Erythroblast (primary cell): ENCODE data around the gene PCIF1.
"Not testable (repeated sequence)": the region's sequence is repeated elsewhere in the genome, so short reads cannot be mapped to it uniquely, and the experiment has no call there.

ENCODE experiments used
- GATA1 ChIP-seq: IDR thresholded peaks from 2 replicates; pipeline ENCODE4 v1.6.1; 2011; ENCODE audit warnings: low read depth, mild to moderate bottlenecking, control low read depth, low read length, moderate library complexity
- POLR2A ChIP-seq: IDR thresholded peaks from 2 replicates; pipeline ENCODE4 v1.6.1; 2011; ENCODE audit warnings: mild to moderate bottlenecking, low read length

- not testable (repeated sequence) for TF ChIP-seq POLR2A, GATA1
Observed at GRCh38 chr20:45901332-45901731, 33.2 kb upstream of the PCIF1 start.
